Measurements from ENCODE around the gene SRSF1. TPM values are rescaled to one million over a fixed set of nuclear protein-coding genes. Genes with fewer than 3 reads are reported as not detected.

The SRSF1 gene
- total RNA-seq: 267 and 354 TPM in 2 replicates

GRCh38 chr17:58006924-58007780, at the start of gene SRSF1:
SRSF1 (minus strand) TSS chr17:58007246; CDS start chr17:58007137, 109 bp downstream.

GRCh38 chr17:57987581-57988300, 19.3 kb downstream of the SRSF1 start, which contains the start of gene VEZF1:
VEZF1 (minus strand) TSS chr17:57988254; CDS start chr17:57988111, 143 bp downstream.

GRCh38 chr17:57955183-57955931, 51.7 kb downstream of the SRSF1 start, which contains the start of gene CUEDC1:
CUEDC1 (minus strand) TSS chr17:57955412; CDS start chr17:57885564, 69,848 bp downstream.

Small RNA genes within 50 kb of the gene (small RNA-seq; reads per million reads assigned to genes)
- gene AC015813.4: not detected

Other genes with a start within 250 kb of the SRSF1 start
- gene MRPS23, start 157.2 kb downstream of the SRSF1 start, total RNA-seq: 22.5 and 23.5 TPM in 2 replicates
- 12.5 and 17.6 TPM in 2 replicates for gene CUEDC1, start 51.8 kb downstream of the SRSF1 start, total RNA-seq
- gene VEZF1, start 19.0 kb downstream of the SRSF1 start, total RNA-seq: 52.0 and 60.4 TPM in 2 replicates
- gene DYNLL2, start 76.2 kb upstream of the SRSF1 start, total RNA-seq: 6.9 and 8.2 TPM in 2 replicates
- gene OR4D1, start 141.1 kb upstream of the SRSF1 start, total RNA-seq: not detected in 2 replicates
- not detected in 2 replicates for gene OR4D2, start 159.7 kb upstream of the SRSF1 start, total RNA-seq
- not detected in 2 replicates for gene EPX, start 185.5 kb upstream of the SRSF1 start, total RNA-seq
- gene MKS1, start 212.0 kb upstream of the SRSF1 start, total RNA-seq: 12.1 and 12.7 TPM in 2 replicates
- gene LPO, start 231.3 kb upstream of the SRSF1 start, total RNA-seq: not detected in 2 replicates